Effector memory CD4-positive, alpha-beta T cell (primary cell): ENCODE results near the gene STX12.
A peak's percentile ranks its signal among the peaks of the same experiment; 100 is the strongest.
"Not testable (repeated sequence)": the region's sequence is repeated elsewhere in the genome, so short reads cannot be mapped to it uniquely, and the experiment has no call there.

Source experiments
- DNase-seq, 3 donors: peaks; one replicate each; pipeline ENCODE4 v3.0.0-alpha.2; 2020
- H3K27ac ChIP-seq: 2 replicates; pipeline ENCODE4 v1.7.0; 2013; ENCODE audit warnings: mild to moderate bottlenecking, low read length, moderate library complexity; ENCODE audit not compliant: insufficient read depth, poor library complexity, severe bottlenecking
- H3K27me3 ChIP-seq: replicated peaks from 2 replicates; pipeline ENCODE4 v1.7.0; 2013; ENCODE audit warnings: mild to moderate bottlenecking, low read length; ENCODE audit not compliant: insufficient read depth, control insufficient read depth, poor library complexity, severe bottlenecking
- H3K36me3 ChIP-seq: 2 replicates; pipeline ENCODE4 v1.7.0; 2013; ENCODE audit warnings: mild to moderate bottlenecking, low read length, moderate library complexity; ENCODE audit not compliant: control insufficient read depth, insufficient read depth
- H3K4me1 ChIP-seq: 2 replicates; pipeline ENCODE4 v1.7.0; 2013; ENCODE audit warnings: low read length, mild to moderate bottlenecking; ENCODE audit not compliant: control insufficient read depth, insufficient read depth, poor library complexity, severe bottlenecking
- H3K4me3 ChIP-seq: 2 replicates; pipeline ENCODE4 v1.7.0; 2013; ENCODE audit warnings: low read length, low read depth, mild to moderate bottlenecking; ENCODE audit not compliant: insufficient read depth, poor library complexity, severe bottlenecking
- H3K9me3 ChIP-seq: 2 replicates; pipeline ENCODE4 v1.7.0; 2013; ENCODE audit warnings: mild to moderate bottlenecking, low read length, moderate library complexity; ENCODE audit not compliant: control insufficient read depth

Gene STX12

DNA sequence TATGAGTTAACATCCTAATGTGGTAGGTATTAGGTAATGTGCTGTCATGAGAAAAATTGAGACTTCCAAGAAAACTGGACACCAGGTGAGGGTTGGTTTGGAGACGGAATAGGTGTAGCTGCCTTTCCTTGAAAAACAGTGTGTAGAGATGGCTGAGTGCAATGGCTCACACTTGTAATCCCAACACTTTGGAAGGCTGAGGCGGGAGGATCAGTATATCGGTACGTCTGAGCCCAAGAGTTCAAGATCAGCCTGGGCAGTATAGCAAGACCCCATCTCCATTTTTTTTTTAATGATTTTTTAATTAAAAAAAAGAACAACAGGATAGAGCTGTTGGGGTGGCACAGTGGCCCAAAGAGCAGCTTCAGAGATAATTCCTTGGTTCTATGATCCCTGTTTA lies 50.8 kb downstream of the STX12 start:
- H3K4me3 ChIP-seq, result no peak overlapping the region
- H3K27me3 ChIP-seq, result no peaks in the 10 kb centered on the region

GRCh38 chr1:27824411-27824810 lies 51.4 kb downstream of the STX12 start:
- no peaks in the 10 kb centered on the region for H3K27me3 ChIP-seq
- H3K4me3 ChIP-seq, result no peak overlapping the region
- no peaks in the 10 kb centered on the region for H3K4me1 ChIP-seq
- no peaks in the 10 kb centered on the region for H3K9me3 ChIP-seq
- no peak for DNase-seq
- no peak overlapping the region for H3K27ac ChIP-seq
- H3K36me3 ChIP-seq, result peaks cover 18% of the 10 kb centered on the region

More for the DNA sequence above, 50.8 kb downstream of the STX12 start:
- Histone ChIP-seq H3K27ac (no peak overlapping the region), H3K36me3 (peaks cover 23% of the 10 kb centered on the region), H3K4me1 (no peaks in the 10 kb centered on the region), H3K9me3 (no peaks in the 10 kb centered on the region)
- no peak for DNase-seq

DNA sequence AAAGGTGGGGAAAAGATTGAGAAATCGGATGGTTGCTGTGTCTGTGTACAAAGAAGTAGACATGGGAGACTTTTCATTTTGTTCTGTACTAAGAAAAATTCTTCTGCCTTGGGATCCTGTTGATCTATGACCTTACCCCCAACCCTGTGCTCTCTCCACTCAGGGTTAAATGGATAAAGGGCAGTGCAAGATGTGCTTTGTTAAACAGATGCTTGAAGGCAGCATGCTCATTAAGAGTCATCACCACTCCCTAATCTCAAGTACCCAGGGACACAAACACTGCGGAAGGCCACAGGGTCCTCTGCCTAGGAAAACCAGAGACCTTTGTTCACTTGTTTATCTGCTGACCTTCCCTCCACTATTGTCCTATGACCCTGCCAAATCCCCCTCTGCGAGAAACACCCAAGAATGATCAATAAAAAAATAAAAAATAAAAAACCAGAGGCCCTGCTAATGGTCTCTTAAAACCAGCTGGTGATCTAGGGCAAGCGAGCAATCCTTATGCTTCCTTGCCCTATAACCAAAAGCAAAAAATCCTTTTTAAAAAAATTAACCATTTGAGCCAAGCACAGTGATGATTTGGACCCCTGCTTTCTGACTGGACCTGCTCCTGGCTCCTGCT lies 56.4 kb downstream of the STX12 start:
- H3K27ac ChIP-seq, DNase-seq: not testable (repeated sequence)
- peaks cover 11% of the 10 kb centered on the region for H3K4me1 ChIP-seq

DNA sequence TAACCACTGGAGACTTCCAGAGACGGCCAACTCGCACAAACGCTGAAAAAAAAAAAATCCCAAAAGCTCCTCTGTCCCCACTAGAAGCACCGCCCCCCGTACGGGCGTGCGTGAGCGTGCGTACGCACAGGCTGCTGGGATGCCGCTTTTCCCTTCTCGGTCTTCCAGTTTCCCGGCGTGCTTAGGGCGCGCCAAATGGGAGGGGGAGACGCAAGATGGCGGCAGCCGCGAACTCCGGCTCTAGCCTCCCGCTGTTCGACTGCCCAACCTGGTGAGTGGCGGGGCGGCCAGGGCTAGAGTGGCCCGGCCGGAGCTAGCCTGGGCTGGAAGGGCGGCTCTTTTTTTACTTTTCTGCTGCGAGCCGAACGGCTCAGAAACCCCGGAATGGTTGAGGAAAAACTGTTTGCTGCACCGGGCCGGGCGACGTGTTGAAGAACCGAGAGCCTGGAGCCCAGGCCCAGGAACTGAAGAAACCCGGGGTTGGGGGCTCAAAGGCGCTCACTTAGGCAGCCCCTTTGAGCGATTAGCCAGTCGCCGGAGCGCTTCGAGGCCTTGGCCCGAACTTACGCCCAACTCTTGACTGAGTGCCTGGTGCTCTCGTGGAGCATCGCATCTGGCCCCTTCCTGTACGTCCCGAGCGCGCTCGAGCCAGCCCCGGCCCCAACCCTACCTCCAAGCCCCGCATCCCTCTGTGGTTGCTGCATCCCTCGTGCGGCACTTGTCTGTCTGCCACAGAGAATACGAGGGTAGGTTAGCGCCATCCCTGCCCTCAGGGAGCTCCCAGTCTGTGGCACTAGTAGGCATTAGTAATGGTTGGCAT lies 57.8 kb downstream of the STX12 start, which contains the start of gene PPP1R8:
PPP1R8 (plus strand) TSS at position 162 of the 820 bp plus-strand sequence; CDS start at position 216, 54 bp downstream.
- Histone ChIP-seq H3K27me3 (no peaks in the 10 kb centered on the region), H3K36me3 (peaks cover 6% of the 10 kb centered on the region), H3K4me1 (peaks cover 11% of the 10 kb centered on the region), H3K4me3 (peak within 1 kb of the TSS; percentile 75), H3K9me3 (no peaks in the 10 kb centered on the region), H3K27ac (peak within 1 kb of the TSS; percentile 73)
- peak; percentile 69 to 79 (median 78) for DNase-seq

More for the DNA sequence above, 56.4 kb downstream of the STX12 start:
- not testable (repeated sequence) for H3K9me3 ChIP-seq, H3K27me3 ChIP-seq, H3K36me3 ChIP-seq
- peak overlapping the region; percentile 75 for H3K4me3 ChIP-seq

GRCh38 chr1:27831568-27832410 lies 58.8 kb downstream of the STX12 start:
- no peak for DNase-seq
- H3K27me3 ChIP-seq, result no peaks in the 10 kb centered on the region
- no peaks in the 10 kb centered on the region for H3K9me3 ChIP-seq
- peaks cover 11% of the 10 kb centered on the region for H3K4me1 ChIP-seq
- peaks cover 6% of the 10 kb centered on the region for H3K36me3 ChIP-seq
- H3K27ac ChIP-seq, result no peak overlapping the region
- peak overlapping the region; percentile 75 for H3K4me3 ChIP-seq

- Histone ChIP-seq H3K9me3 (no peaks in the 10 kb centered on the region), H3K4me1 (peaks cover 11% of the 10 kb centered on the region), H3K4me3 (no peak overlapping the region), H3K27me3 (no peaks in the 10 kb centered on the region), H3K36me3 (peaks cover 6% of the 10 kb centered on the region), H3K27ac (no peak overlapping the region)
- DNase-seq, result no peak
Observed at GRCh38 chr1:27832762-27833161, 59.7 kb downstream of the STX12 start.

DNA sequence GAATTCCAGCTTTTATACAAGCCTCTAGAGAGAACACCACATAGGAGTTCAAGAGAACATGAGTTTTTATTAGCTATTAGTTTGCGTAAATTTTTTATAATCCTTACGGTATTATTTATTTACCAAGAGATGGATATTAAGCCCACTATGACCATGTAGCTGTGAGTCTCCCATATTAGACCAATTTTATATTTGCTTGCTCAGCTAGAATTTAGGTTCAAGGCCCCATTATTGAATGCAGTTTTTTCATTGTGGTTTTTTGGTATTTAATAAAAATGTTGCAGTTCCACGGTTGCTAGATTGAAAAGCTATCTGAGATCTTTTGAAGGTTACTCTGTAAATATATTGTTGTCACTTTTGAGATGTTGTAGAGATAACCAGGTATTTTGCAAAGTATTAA lies 60.5 kb downstream of the STX12 start:
- no peak overlapping the region for H3K27ac ChIP-seq
- no peak overlapping the region for H3K4me3 ChIP-seq
- no peak for DNase-seq
- H3K9me3 ChIP-seq, result no peaks in the 10 kb centered on the region
- H3K36me3 ChIP-seq, result peaks cover 6% of the 10 kb centered on the region
- H3K4me1 ChIP-seq, result peaks cover 11% of the 10 kb centered on the region
- H3K27me3 ChIP-seq, result no peaks in the 10 kb centered on the region

- Histone ChIP-seq H3K4me1 (peaks cover 11% of the 10 kb centered on the region), H3K4me3 (no peak overlapping the region), H3K27me3 (no peaks in the 10 kb centered on the region), H3K27ac (no peak overlapping the region), H3K9me3 (no peaks in the 10 kb centered on the region), H3K36me3 (peaks cover 18% of the 10 kb centered on the region)
- DNase-seq, result no peak
Observed at GRCh38 chr1:27835046-27835445, 62.0 kb downstream of the STX12 start.

DNA sequence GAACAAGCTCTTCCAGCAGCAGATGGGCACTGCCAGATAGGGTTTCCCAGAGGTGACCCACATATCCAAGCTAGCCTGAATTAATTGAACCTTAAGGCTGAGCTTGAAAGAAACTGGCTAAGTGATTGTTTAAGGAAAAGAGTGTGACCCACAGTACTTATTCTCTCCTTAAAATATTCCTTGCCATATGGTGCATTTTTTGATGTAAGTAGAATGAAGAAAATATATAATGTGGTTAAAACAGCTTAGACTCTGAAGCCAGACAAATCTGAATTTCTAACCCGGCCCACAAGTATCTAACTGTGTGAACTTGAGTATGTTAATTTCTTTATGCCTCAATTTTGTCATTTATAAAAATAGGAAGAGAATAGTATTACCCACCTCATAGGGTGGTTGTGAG lies 62.5 kb downstream of the STX12 start:
- Histone ChIP-seq H3K4me3 (no peak overlapping the region), H3K4me1 (peaks cover 11% of the 10 kb centered on the region), H3K9me3 (no peaks in the 10 kb centered on the region), H3K27ac (no peak overlapping the region), H3K36me3 (peaks cover 22% of the 10 kb centered on the region), H3K27me3 (no peaks in the 10 kb centered on the region)
- DNase-seq, result no peak
